ENCODE data around the gene SLC22A23.

The SLC22A23 gene

GRCh38 chr6:3293271-3294155 lies 163.3 kb downstream of the SLC22A23 start:
- DNase-seq = no peak

- DNase-seq = no peak
Observed at GRCh38 chr6:3292431-3293197, 164.2 kb downstream of the SLC22A23 start.

GRCh38 chr6:3291987-3292386 lies 164.9 kb downstream of the SLC22A23 start:
- no peak for DNase-seq

DNA sequence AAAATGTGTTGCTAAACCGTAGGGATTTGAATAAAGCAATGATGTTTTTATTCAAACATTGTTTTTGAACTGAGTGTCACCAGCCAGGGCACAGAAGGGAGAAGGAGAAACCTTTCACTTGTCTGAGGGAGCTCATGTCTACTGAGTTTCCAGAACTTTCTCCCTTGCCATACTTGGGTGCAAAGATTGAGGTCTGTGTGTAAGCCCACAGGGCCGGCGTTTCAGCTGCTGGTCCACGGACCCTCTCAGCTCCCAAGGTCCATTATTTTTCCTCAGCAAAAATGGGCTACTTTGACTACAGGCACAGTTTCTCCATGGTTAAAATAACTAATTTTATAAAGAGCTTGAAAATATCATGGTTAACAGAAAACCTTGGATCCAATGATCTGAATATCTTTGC lies 165.5 kb downstream of the SLC22A23 start:
- no peak for DNase-seq

GRCh38 chr6:3290931-3291211 lies 166.0 kb downstream of the SLC22A23 start:
- DNase-seq = no peak

DNA sequence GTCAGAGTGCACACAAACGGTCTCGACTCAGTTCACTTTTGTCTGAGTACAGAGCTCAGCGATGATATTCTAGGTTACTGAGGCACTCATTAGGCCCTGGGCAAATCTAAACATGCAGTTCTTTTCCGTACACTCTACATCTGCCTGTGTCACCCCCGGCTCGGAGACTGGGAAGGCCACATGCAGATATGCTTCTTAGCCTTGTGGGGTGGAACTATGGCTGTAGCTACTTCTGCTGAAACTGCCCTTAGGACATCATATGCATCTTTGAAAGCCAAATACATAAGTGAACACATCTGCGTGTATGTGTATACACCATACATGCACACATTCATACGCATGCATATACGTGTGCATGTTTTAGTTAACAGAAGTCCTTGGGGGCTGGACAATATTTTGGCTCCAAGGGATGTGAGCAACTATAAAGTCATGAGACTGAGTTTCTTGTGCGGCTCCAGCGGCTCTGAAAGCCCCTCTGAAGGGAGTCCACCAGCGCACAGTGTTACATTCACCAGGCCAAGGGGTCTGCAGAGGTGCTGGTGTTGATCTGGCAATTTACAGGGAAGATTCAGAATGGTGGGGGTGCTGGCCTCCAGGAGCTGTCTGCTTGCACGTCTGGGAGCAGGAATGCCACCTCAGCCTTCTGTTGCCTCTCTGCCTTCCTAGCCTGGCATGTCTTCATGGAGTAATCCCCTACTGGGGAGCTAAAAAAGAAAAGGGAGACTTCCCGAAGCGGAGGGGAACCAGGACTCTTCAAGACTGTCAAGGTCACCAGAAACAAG lies 166.5 kb downstream of the SLC22A23 start:
- DNase-seq = no peak

DNA sequence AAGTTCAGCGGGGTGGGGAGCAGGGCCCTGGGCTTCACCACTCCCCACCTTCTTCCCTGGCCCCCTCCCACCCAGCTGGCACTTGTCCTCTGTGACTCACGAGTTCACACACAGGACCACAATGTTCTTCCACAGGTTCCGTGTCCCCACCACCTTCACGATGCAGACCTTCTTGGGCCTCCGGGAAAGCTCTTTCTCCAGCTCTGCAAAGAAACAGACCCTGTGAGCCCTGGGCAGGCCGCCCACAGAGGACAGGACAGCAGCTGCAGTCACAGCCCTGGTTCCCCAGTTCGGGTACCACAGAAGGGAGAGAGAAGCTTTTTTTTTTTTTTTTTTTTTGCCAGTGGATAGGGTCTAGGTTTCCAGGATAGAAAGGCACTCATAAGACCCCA lies 167.2 kb downstream of the SLC22A23 start:
- DNase-seq = no peak

DNA sequence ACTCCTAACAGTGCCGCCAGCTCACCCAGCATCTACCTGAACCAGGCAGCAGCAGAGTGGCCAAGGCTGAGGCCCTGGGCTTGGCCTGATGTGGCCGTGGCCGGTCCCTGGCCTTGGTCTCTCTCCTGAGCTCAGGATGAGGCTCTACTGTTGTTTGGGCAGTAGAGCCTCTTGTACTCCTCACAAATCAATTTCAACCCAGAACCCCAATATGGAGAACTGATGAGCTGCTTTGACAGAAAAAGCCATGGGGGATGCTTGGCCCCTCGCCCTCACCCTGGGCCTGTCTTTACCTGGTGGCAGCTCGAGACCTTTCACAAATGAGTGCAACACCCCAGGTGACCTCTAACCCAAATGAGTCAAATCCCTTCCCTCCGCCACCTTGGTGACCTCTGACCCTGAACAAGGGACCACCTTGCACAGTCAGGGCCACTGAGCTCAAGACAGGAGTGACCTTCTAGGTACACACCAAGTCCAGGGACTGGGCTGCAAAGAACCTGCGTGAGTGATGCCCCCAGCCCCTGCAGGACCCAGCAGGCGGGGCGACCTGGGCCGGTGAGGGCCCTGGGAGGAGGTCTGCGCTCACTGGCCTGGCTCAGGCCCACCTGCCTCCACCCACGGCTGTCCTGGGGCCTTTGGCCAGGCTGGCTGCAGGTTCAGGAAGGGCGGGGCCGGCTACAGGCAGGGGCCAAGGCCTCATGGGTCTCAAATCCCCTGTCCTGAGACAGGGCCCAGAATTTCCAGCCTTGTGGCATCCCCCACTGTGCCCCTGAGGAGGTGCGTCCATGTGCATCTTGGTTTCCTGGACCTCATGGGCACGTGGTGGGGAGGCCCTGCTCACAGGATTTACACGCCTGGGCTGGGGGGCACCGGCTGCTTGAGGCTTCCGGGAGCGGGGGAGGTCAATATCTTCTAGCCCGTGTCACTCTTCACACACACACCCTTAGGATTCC lies 167.9 kb downstream of the SLC22A23 start:
- DNase-seq = no peak

DNA sequence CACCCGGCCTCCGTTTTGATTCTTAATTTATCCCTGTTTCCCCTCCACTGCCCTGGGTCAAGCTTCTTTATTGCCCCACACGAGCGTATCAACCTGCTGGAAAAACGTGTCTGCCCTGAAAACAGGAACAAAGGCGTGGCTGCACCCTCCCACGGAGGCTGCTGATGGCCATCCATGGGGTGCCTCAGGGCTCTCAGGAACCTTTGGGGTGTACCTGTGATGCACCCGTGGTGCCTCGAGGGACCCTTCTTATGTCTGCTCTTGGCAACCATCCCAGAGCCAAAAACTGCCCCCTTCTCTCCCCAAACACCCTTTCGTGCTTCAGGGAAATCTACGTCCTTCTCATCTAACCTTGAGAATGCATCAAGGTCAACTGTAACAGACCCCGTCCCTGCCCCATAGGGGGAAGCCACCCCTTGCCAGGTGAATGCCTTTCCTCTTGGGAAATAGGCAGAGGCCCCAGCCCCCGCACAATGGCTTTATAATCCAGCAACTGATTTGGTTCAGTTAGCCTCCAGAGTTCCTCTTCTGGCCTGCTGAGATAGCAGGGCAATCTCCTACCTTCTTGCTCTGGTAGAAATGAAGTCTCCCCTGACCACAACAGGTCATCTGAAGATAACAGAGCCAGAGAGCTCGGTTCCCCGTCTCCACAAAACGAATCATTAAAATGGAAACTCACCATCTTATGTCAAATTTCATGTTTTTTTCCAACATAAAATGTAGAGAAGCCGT lies 168.7 kb downstream of the SLC22A23 start:
- no peak for DNase-seq

DNA sequence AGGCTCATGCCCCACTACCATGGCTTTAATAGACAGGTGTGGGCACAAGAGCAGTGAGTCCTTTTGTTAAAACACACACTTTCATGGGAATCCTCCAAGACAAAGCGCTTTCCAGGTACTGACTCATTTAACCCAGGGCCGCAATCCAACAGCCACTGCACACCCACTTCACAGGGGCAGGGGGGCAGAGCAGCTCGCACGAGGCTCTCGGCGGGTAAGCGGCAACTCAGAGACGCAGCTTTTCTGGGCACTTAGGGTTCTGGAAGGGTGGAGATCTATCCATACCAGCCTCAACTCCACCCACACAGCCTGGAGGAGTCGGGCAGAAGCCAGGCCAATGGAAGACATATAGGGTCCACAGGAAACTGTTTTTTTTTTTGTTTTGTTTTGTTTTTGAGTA lies 169.5 kb downstream of the SLC22A23 start:
- no peak for DNase-seq

DNA sequence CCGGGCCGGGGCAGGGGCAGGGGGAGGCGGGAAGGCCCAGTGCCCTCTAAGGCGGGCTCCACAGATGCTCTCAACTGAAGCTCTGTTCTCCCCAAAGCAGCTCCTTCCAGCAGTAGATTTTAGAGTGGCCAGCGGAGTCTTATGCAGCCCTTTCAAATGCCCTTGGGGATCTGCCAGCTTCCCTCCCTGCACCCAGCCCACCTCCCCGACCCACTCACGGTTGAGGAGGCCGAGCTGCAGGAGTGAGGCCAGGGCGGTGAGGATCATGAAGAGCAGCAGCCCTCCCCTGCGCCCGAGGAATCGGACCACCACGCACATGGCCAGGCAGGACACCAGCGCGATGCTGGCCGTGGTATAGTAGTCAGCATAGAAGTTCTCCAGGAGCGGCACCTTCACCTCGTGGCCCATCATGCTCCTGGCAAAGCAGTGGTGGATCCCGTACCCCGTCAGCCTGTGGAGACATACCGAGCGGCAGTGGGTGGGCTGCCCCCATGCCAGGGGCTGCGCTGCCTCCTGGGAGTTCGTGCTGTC lies 170.1 kb downstream of the SLC22A23 start:
- DNase-seq = no peak

GRCh38 chr6:3285732-3286131 lies 171.1 kb downstream of the SLC22A23 start:
- no peak for DNase-seq

GRCh38 chr6:3285049-3285639 lies 171.7 kb downstream of the SLC22A23 start:
- no peak for DNase-seq

DNA sequence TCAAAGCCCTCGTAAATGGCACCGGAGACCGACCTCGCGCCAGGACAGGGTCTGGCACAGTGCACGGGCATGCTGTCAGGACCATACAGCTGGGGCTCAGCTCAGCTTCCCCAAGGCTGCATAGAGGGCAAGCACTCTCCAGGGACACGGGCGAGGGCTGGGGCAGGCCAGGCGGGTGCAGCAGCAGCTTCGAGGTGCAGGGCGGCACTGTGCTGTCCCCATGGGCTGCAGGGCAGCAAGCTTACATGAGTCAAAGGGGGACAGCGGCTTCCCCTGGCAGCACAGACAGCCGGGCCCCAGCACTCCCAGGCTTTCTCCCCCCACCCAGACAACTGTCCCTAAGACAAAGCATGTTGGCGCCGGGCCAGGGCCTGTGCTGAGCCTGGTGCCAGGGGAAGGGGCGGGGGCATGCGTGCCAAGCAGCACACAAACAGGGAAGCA lies 172.4 kb downstream of the SLC22A23 start:
- no peak for DNase-seq

- DNase-seq = no peak
Observed at GRCh38 chr6:3283641-3284435, 173.0 kb downstream of the SLC22A23 start.

DNA sequence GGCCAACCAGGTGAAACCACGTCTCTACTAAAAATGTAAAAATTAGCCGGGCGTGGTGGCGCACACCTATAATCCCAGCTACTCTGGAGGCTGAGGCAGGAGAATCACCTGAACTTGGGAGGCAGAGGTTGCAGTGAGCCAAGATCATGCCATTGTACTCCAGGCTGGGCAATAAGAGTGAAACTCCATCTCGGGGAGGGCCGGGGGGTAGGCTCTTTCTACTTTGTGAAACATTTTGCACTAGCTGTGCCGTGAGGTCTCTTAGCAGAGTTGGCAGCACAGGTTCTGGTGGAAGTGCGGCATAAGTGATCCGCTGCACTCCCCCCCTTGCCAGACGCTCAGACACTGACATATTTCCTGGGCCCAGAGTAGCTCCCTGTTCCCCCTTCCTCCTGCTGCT lies 173.6 kb downstream of the SLC22A23 start:
- no peak for DNase-seq

- no peak for DNase-seq
Observed at GRCh38 chr6:3282476-3283236, 174.2 kb downstream of the SLC22A23 start.

DNA sequence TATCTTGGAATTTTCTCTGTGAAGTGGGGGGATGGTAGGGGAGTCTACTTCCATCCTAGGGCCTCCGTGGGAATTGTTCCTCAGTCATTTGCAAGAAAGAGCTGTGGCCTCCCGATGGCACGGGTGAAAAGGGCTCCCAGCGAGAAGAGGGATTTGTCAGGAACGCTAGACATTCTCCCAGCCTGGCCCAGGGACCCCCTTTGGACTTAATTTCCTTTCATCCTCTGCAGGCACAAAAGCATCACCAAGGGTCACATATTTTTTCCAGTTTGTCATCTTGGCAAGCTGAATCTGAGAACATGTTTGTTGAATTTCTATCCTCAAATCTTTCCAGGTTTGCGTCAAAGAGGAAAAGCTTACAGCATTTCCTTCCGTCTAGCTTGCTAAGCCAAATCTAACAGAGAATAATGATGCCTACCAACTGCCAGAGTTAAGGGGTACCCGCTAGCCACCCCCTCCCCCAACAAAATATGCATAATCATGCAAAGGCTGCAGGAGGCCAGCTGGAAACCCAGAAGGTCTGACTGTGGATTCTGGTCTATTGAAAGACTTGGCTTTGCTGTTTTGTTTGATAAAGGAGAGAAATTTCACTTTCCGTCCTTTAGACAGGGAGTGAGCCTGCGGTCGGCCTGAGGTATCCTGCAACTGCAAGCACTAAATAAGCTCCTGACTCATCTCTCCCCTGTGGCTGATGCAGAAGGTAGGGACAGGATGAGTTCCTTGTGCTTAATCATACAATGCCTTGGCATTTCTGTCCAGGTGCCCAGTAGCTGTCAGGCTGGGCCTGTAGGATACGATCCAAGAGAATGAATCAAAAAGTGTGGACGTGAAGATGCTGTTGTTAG lies 175.0 kb downstream of the SLC22A23 start:
- no peak for DNase-seq

All from CD4-positive, alpha-beta T cell treated with Interleukin-4 for 4 hours (primary cell).